Transverse colon (tissue), 3 donors: ENCODE data around the gene CD59.

Experiments used
- EP300 ChIP-seq: sonication (generic); formaldehyde crosslinking; IDR thresholded peaks from one replicate; pipeline ENCODE4 v1.6.1; 2017; ENCODE audit warnings: antibody characterized with exemption, low read depth
- POLR2A ChIP-seq: fragments of 450-650 bp; IDR thresholded peaks from one replicate; pipeline ENCODE4 v1.6.1; 2016; ENCODE audit warnings: antibody characterized with exemption, mild to moderate bottlenecking, moderate library complexity
- TF ChIP-seq, protein P1 (sequence below), 5 experiments: fragments of 200-600 bp in 3 of 5; fragments of 450-650 bp in 2 of 5; sonication (generic) in 3 of 5; IDR thresholded peaks; 1 replicate in 2 of 5; 2 replicates in 3 of 5; pipeline ENCODE4 v1.5.1; 2016 to 2017; ENCODE audit warnings: antibody characterized with exemption in 5 of 5, inconsistent platforms in 3 of 5, mild to moderate bottlenecking in 2 of 5, moderate library complexity in 1 of 5

DNA sequence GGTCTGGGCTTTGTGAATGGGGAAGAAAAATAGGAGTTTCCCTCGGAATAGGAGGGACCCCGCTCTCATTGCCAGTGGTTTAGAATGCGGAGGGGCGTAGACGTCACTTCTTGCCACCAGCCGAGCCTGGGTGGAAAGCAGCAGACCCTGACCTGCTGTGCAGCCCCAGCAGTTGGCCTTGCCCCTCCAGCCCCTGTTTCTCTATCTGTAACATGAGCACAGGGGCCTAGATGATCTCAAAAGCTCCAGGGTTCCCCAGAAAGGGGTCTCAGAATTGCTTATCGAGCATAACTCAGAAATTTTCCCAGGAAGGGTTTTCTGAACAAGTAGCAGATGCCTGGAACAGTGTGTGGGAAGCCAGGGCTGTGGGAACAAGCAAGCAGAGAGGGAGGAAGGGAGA lies 79.5 kb downstream of the CD59 start:
- TF ChIP-seq, protein P1, sequence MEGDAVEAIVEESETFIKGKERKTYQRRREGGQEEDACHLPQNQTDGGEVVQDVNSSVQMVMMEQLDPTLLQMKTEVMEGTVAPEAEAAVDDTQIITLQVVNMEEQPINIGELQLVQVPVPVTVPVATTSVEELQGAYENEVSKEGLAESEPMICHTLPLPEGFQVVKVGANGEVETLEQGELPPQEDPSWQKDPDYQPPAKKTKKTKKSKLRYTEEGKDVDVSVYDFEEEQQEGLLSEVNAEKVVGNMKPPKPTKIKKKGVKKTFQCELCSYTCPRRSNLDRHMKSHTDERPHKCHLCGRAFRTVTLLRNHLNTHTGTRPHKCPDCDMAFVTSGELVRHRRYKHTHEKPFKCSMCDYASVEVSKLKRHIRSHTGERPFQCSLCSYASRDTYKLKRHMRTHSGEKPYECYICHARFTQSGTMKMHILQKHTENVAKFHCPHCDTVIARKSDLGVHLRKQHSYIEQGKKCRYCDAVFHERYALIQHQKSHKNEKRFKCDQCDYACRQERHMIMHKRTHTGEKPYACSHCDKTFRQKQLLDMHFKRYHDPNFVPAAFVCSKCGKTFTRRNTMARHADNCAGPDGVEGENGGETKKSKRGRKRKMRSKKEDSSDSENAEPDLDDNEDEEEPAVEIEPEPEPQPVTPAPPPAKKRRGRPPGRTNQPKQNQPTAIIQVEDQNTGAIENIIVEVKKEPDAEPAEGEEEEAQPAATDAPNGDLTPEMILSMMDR (IDR thresholded peaks at IDR 0.05), result no peak
- no peak for TF ChIP-seq EP300
- no peak for TF ChIP-seq POLR2A
